Aorta (tissue), 5 donors: ENCODE measurements around the gene P2RY6. TPM values are rescaled to one million over a fixed set of nuclear protein-coding genes. Genes with fewer than 3 reads are reported as not detected.
A peak's percentile ranks its signal among the peaks of the same experiment; 100 is the strongest.

Experiments
- ATAC-seq: fragments of 200-7000 bp; cut with Tn5 transposase; one replicate; pipeline ENCODE4 v1.9.1; 2022; ENCODE audit warnings: moderate library complexity; ENCODE audit not compliant: low FRiP score
- DNase-seq, 2 donors: peaks; one replicate each; pipeline ENCODE4 v3.0.0-alpha.2; 2020
- H3K27ac ChIP-seq, 2 donors: one replicate each; pipeline ENCODE4 v1.5.1; 2013; ENCODE audit warnings: low read length in 2 of 2, mild to moderate bottlenecking in 2 of 2, moderate library complexity in 2 of 2, control low read depth in 1 of 2, inconsistent platforms in 1 of 2, low read depth in 1 of 2
- H3K27me3 ChIP-seq, 2 donors: one replicate each; pipeline ENCODE4 v1.6.1; 2013; ENCODE audit warnings: control low read depth in 1 of 2, low read length in 1 of 2, mild to moderate bottlenecking in 1 of 2, moderate library complexity in 1 of 2; ENCODE audit not compliant: insufficient read depth in 2 of 2, control insufficient read depth in 1 of 2
- H3K36me3 ChIP-seq, 2 donors: one replicate each; pipeline ENCODE4 v1.6.1; 2013; ENCODE audit warnings: control low read depth in 1 of 2, low read length in 1 of 2, mild to moderate bottlenecking in 1 of 2; ENCODE audit not compliant: insufficient read depth in 2 of 2, control insufficient read depth in 1 of 2
- H3K4me1 ChIP-seq, 2 donors: one replicate each; pipeline ENCODE4 v1.6.1; 2013; ENCODE audit warnings: low read length in 2 of 2, control low read depth in 1 of 2, mild to moderate bottlenecking in 1 of 2, moderate library complexity in 1 of 2; ENCODE audit not compliant: insufficient read depth in 2 of 2, control insufficient read depth in 1 of 2
- H3K4me3 ChIP-seq, 2 donors: one replicate each; pipeline ENCODE4 v1.5.1; 2013; ENCODE audit warnings: low read length in 2 of 2, control low read depth in 1 of 2, mild to moderate bottlenecking in 1 of 2
- H3K9me3 ChIP-seq: one replicate; pipeline ENCODE4 v1.6.1; 2013; ENCODE audit warnings: mild to moderate bottlenecking, low read length; ENCODE audit not compliant: control insufficient read depth
- WGBS, 2 donors: extraction: QIAGEN DNeasy Blood & Tissue Kit; methylation state at CpG; one replicate each; pipeline ENCODE4 v1.1.7; 2013; 5-methylcytosine and 5-hydroxymethylcytosine counted together
- intact Hi-C, 2 donors: fragments of 100-400 bp; cut with DNase I; formaldehyde crosslinking; loops; one replicate each; pipeline versions ENCODE4 v1.14.2 to v1.15.0; 2022
- polyA plus RNA-seq, 2 donors: library from polyadenylated mRNA; stranded (reverse); fragments of 200-250 nt; gene quantifications; one replicate each; pipeline ENCODE4 v1.2.3, GENCODE V29; 2013
- total RNA-seq, 2 donors: library from RNA; stranded (reverse); fragmentation: NEBNext Ultra II Directional; extraction: Animal tissue kit (Norgen Biotek cat#: 25700); gene quantifications; one replicate each; pipeline ENCODE4 v1.2.1, GENCODE V29; 2021
- donor health status: healthy with polysubstance abuse.
- donor health status: Bipolar disorder and iron deficiency.
- donor health status: DM: no; HTN: no; CAD: no.
- donor health status: DM: no; HTN: no; CAD: no.
- donor health status: DM: yes; HTN: yes; CAD: no.

The P2RY6 gene
- total and polyA plus RNA-seq, 4 donors: 2.5 to 12.0 (median 5.2) TPM

- intact Hi-C loops: loop anchor here (1.0 to 5.0 kb wide), 2 partner anchors 28 to 85 kb away; no protein-coding TSS in a partner anchor
- WGBS, 2 donors: 9 to 10% methylated on average over 18 of the region's 18 CpGs
- H3K4me1 ChIP-seq: no peaks in the 10 kb centered on the region
- peak overlapping the region in 1 of 2 donors; percentile 72 for H3K27ac ChIP-seq
- no peaks in the 10 kb centered on the region for H3K36me3 ChIP-seq
- H3K4me3 ChIP-seq: no peak overlapping the region
- no peaks in the 10 kb centered on the region for H3K9me3 ChIP-seq
- no peak for DNase-seq
- no peaks in the 10 kb centered on the region for H3K27me3 ChIP-seq
- ATAC-seq: no peak
Observed at GRCh38 chr11:73306977-73307322, 34.8 kb downstream of the P2RY6 start.

- DNase-seq (peak; percentile 98 to 100), ATAC-seq (peak; percentile 83)
- no peaks in the 10 kb centered on the region for H3K4me1 ChIP-seq
- H3K36me3 ChIP-seq: no peaks in the 10 kb centered on the region
- intact Hi-C loops: loop anchor here (1.0 to 5.0 kb wide), 3 partner anchors 15 to 85 kb away; no protein-coding TSS in a partner anchor
- peak overlapping the region in 1 of 2 donors; percentile 72 for H3K27ac ChIP-seq
- no peaks in the 10 kb centered on the region for H3K9me3 ChIP-seq
- WGBS, 2 donors: 0% methylated on average over 43 to 56 of the region's 56 CpGs
- H3K4me3 ChIP-seq: peak overlapping the region; percentile 46 to 91
- H3K27me3 ChIP-seq: no peaks in the 10 kb centered on the region
Observed at GRCh38 chr11:73307323-73308002, 35.3 kb downstream of the P2RY6 start.

GRCh38 chr11:73308003-73308960, 36.1 kb downstream of the P2RY6 start, which contains the start of gene ARHGEF17:
ARHGEF17 (plus strand) TSS chr11:73308276; CDS start chr11:73308639, 363 bp downstream.
- ATAC-seq (peak; percentile 73), DNase-seq (peak; percentile 87 to 91)
- Histone ChIP-seq H3K4me1 (no peaks in the 10 kb centered on the region), H3K4me3 (peak within 1 kb of the TSS; percentile 46 to 91), H3K9me3 (no peaks in the 10 kb centered on the region), H3K36me3 (no peaks in the 10 kb centered on the region), H3K27me3 (no peaks in the 10 kb centered on the region), H3K27ac (peak within 1 kb of the TSS; percentile 83 to 96)
- intact Hi-C loops: loop anchor here (2.0 to 5.0 kb wide), 2 partner anchors 15 to 84 kb away; no protein-coding TSS in a partner anchor
- WGBS, 2 donors: 0% methylated on average over 88 to 105 of the region's 105 CpGs

GRCh38 chr11:73308961-73309919, 37.1 kb downstream of the P2RY6 start:
- Histone ChIP-seq H3K9me3 (no peaks in the 10 kb centered on the region), H3K27me3 (no peaks in the 10 kb centered on the region), H3K27ac (peak overlapping the region; percentile 83 to 96), H3K36me3 (no peaks in the 10 kb centered on the region), H3K4me1 (no peaks in the 10 kb centered on the region), H3K4me3 (peak overlapping the region; percentile 46 to 91)
- 1% methylated on average over 63 to 78 of the region's 78 CpGs for WGBS, 2 donors
- ATAC-seq: peak; percentile 81
- intact Hi-C loops: loop anchor here (2.0 to 5.0 kb wide), 2 partner anchors 14 to 83 kb away; no protein-coding TSS in a partner anchor
- peak; percentile 96 for DNase-seq

- WGBS, 2 donors: 7 to 12% methylated on average over 16 of the region's 16 CpGs
- no peak for ATAC-seq
- Histone ChIP-seq H3K27ac (peak overlapping the region; percentile 6 to 85), H3K9me3 (no peaks in the 10 kb centered on the region), H3K27me3 (no peaks in the 10 kb centered on the region), H3K4me3 (peak overlapping the region; percentile 46 to 77), H3K4me1 (no peaks in the 10 kb centered on the region), H3K36me3 (no peaks in the 10 kb centered on the region)
- intact Hi-C loops: no loop called here
- peak in 1 of 2 donors; percentile 62 for DNase-seq
Observed at GRCh38 chr11:73310076-73310475, 37.9 kb downstream of the P2RY6 start.

- Histone ChIP-seq H3K27ac (peak overlapping the region; percentile 6 to 85), H3K36me3 (no peaks in the 10 kb centered on the region), H3K4me1 (no peaks in the 10 kb centered on the region), H3K9me3 (no peaks in the 10 kb centered on the region), H3K4me3 (peak overlapping the region; percentile 46 to 62), H3K27me3 (no peaks in the 10 kb centered on the region)
- ATAC-seq: no peak
- intact Hi-C loops: no loop called here
- 7 to 10% methylated on average over 17 to 22 of the region's 22 CpGs for WGBS, 2 donors
- no peak for DNase-seq
Observed at GRCh38 chr11:73310661-73311393, 38.7 kb downstream of the P2RY6 start.

GRCh38 chr11:73311394-73311869, 39.3 kb downstream of the P2RY6 start:
- peaks cover 1 to 3% of the 10 kb centered on the region in 2 donors for H3K4me1 ChIP-seq
- no peaks in the 10 kb centered on the region for H3K9me3 ChIP-seq
- intact Hi-C loops: no loop called here
- peak overlapping the region in 1 of 2 donors; percentile 85 for H3K27ac ChIP-seq
- ATAC-seq: no peak
- 4 to 6% methylated on average over 18 of the region's 18 CpGs for WGBS, 2 donors
- H3K4me3 ChIP-seq: peak overlapping the region; percentile 46 to 62
- no peaks in the 10 kb centered on the region for H3K36me3 ChIP-seq
- peak in 1 of 2 donors; percentile 55 for DNase-seq
- no peaks in the 10 kb centered on the region for H3K27me3 ChIP-seq
